Activated T-cell treated with anti-CD3 and anti-CD28 coated beads for 1 hour (primary cell): ENCODE data around the gene JMY.

Experiments
- DNase-seq: peaks from one replicate; pipeline ENCODE4 v3.0.0-alpha.2; 2020; ENCODE audit warnings: low read depth

JMY gene

GRCh38 chr5:79235634-79236361 lies at the start of gene JMY:
JMY (plus strand) TSS chr5:79236131; CDS start chr5:79236651, 520 bp downstream.
- DNase-seq = peak; percentile 72

GRCh38 chr5:79186455-79186854 lies 49.5 kb upstream of the JMY start:
- DNase-seq = no peak

- DNase-seq = no peak
Measured at GRCh38 chr5:79189439-79190234, 46.3 kb upstream of the JMY start.

GRCh38 chr5:79190235-79190529 lies 45.7 kb upstream of the JMY start:
- DNase-seq = no peak

GRCh38 chr5:79191457-79191856 lies 44.5 kb upstream of the JMY start:
- no peak for DNase-seq

GRCh38 chr5:79193643-79194042 lies 42.3 kb upstream of the JMY start:
- DNase-seq = no peak

GRCh38 chr5:79200573-79201183 lies 35.3 kb upstream of the JMY start:
- no peak for DNase-seq

- DNase-seq = no peak
Measured at GRCh38 chr5:79201206-79201605, 34.7 kb upstream of the JMY start.

GRCh38 chr5:79202076-79202475 lies 33.9 kb upstream of the JMY start:
- no peak for DNase-seq

GRCh38 chr5:79205965-79206364 lies 30.0 kb upstream of the JMY start:
- DNase-seq = no peak

GRCh38 chr5:79206541-79206940 lies 29.4 kb upstream of the JMY start:
- DNase-seq = no peak

- DNase-seq = no peak
Measured at GRCh38 chr5:79209505-79209904, 26.4 kb upstream of the JMY start.

- no peak for DNase-seq
Measured at GRCh38 chr5:79224286-79224984, 11.5 kb upstream of the JMY start.

- no peak for DNase-seq
Measured at GRCh38 chr5:79225026-79225425, 10.9 kb upstream of the JMY start.

GRCh38 chr5:79225441-79225840 lies 10.5 kb upstream of the JMY start:
- DNase-seq = no peak

GRCh38 chr5:79227484-79228025 lies 8.4 kb upstream of the JMY start:
- DNase-seq = no peak

GRCh38 chr5:79229357-79230174 lies 6.4 kb upstream of the JMY start:
- no peak for DNase-seq

GRCh38 chr5:79235261-79235633 lies 684 bp upstream of the JMY start:
- DNase-seq = no peak

- DNase-seq = peak; percentile 2
Measured at GRCh38 chr5:79236362-79236969, 535 bp downstream of the JMY start.

GRCh38 chr5:79236970-79237739 lies 1.2 kb downstream of the JMY start:
- DNase-seq = peak; percentile 14
